Fibroblast of lung (primary cell): Measurements from ENCODE around the gene CLTC. TPM values are rescaled to one million over a fixed set of nuclear protein-coding genes. Genes with fewer than 3 reads are reported as not detected.

Source experiments
- DNase-seq, 2 donors: peaks; one replicate each; pipeline versions ENCODE4 v3.0.0 to v3.0.0-alpha.2; 2010; ENCODE audit warnings: low read depth in 2 of 2
- H2AFZ ChIP-seq: 2 replicates; pipeline ENCODE4 v1.5.1; 2012; ENCODE audit warnings: low read length, control low read depth, inconsistent platforms
- H3K27ac ChIP-seq: 2 replicates; pipeline ENCODE4 v1.5.1; 2011; ENCODE audit warnings: low read length, control low read depth; ENCODE audit not compliant: insufficient read depth
- H3K27me3 ChIP-seq: 2 replicates; pipeline ENCODE4 v1.5.1; 2011; ENCODE audit warnings: mild to moderate bottlenecking, low read length; ENCODE audit not compliant: control insufficient read depth, insufficient read depth
- H3K36me3 ChIP-seq: 2 replicates; pipeline ENCODE4 v1.5.1; 2011; ENCODE audit warnings: low read length; ENCODE audit not compliant: control insufficient read depth, insufficient read depth
- H3K4me1 ChIP-seq: 2 replicates; pipeline ENCODE4 v1.5.1; 2011; ENCODE audit warnings: low read length; ENCODE audit not compliant: control insufficient read depth, insufficient read depth; ENCODE audit errors: extremely low read depth
- H3K4me2 ChIP-seq: 2 replicates; pipeline ENCODE4 v1.5.1; 2011; ENCODE audit warnings: low read length, control low read depth; ENCODE audit not compliant: insufficient read depth; ENCODE audit errors: extremely low read depth
- H3K4me3 ChIP-seq, 4 experiments: fragments of 200-600 bp in 1 of 4; sonication (generic) in 1 of 4; replicated peaks in 1 of 4; 2 replicates each; pipeline ENCODE4 v1.5.1; 2011 to 2016; ENCODE audit warnings: low read length in 4 of 4, low read depth in 3 of 4, mild to moderate bottlenecking in 3 of 4, control low read depth in 2 of 4, inconsistent platforms in 1 of 4, mixed read lengths in 1 of 4; ENCODE audit not compliant: insufficient read depth in 1 of 4; ENCODE audit errors: control extremely low read depth in 1 of 4
- H3K79me2 ChIP-seq: 2 replicates; pipeline ENCODE4 v1.5.1; 2012; ENCODE audit warnings: mild to moderate bottlenecking, low read length, inconsistent platforms; ENCODE audit not compliant: control insufficient read depth, insufficient read depth
- H3K9ac ChIP-seq: 2 replicates; pipeline ENCODE4 v1.5.1; 2011; ENCODE audit warnings: mild to moderate bottlenecking, low read length, control low read depth; ENCODE audit not compliant: insufficient read depth
- H3K9me3 ChIP-seq: 2 replicates; pipeline ENCODE4 v1.5.1; 2012; ENCODE audit warnings: low read depth, low read length; ENCODE audit not compliant: control insufficient read depth, insufficient read depth
- H4K20me1 ChIP-seq: 2 replicates; pipeline ENCODE4 v1.5.1; 2011; ENCODE audit warnings: low read length; ENCODE audit not compliant: control insufficient read depth, insufficient read depth; ENCODE audit errors: extremely low read depth
- CTCF ChIP-seq, 2 donors: IDR thresholded peaks in 1 of 2; conservative IDR thresholded peaks in 1 of 2; 1 replicate in 1 of 2; 2 replicates in 1 of 2; pipeline ENCODE4 v1.5.1; 2011 to 2012; ENCODE audit warnings: low read length in 2 of 2, control low read depth in 1 of 2, inconsistent platforms in 1 of 2, low read depth in 1 of 2, mild to moderate bottlenecking in 1 of 2
- EZH2 ChIP-seq: IDR thresholded peaks from 2 replicates; pipeline ENCODE4 v1.5.1; 2012; ENCODE audit warnings: low read length, control low read depth, mild to moderate bottlenecking; ENCODE audit errors: missing control alignments
- polyA plus RNA-seq, 2 donors: library from polyadenylated mRNA; depleted of rRNA in 1 of 2; stranded (reverse) in 1 of 2; unstranded in 1 of 2; fragments of >200 nt; gene quantifications; 2 replicates each; pipeline ENCODE4 v1.2.1, GENCODE V29; 2011 to 2012; ENCODE audit warnings: missing spikeins in 1 of 2
- total RNA-seq: library from RNA; depleted of rRNA; stranded (reverse); fragments of >200 nt; gene quantifications from 2 replicates; pipeline ENCODE4 v1.2.1, GENCODE V29; 2014

CLTC gene
- total and polyA plus RNA-seq, 2 donors (not counting 1 experiment from before 2014, with no cell fraction given) = 468 to 621 TPM

- no peaks in the 10 kb centered on the region for H4K20me1 ChIP-seq
- H2AFZ ChIP-seq = peak within 1 kb of the TSS; percentile 64
- no peaks in the 10 kb centered on the region for H3K9me3 ChIP-seq
- TF ChIP-seq CTCF (conservative IDR thresholded peaks at IDR 0.05 in 1 of 2, IDR thresholded peaks at IDR 0.05 in 1 of 2; ENCODE audit: low read depth in 1 of 2, low read length in 2 of 2) (no peak), EZH2 (no peak)
- DNase-seq = peak; percentile 100
- H3K4me1 ChIP-seq = peaks cover 4% of the 10 kb centered on the region
- peak within 1 kb of the TSS; percentile 97 for H3K27ac ChIP-seq
- H3K36me3 ChIP-seq = no peaks in the 10 kb centered on the region
- peaks cover 91% of the 10 kb centered on the region for H3K79me2 ChIP-seq
- peak within 1 kb of the TSS; percentile 87 to 92 (median 90) for H3K4me3 ChIP-seq
- H3K9ac ChIP-seq = peak within 1 kb of the TSS; percentile 86
- H3K27me3 ChIP-seq = no peaks in the 10 kb centered on the region
- peak within 1 kb of the TSS; percentile 84 for H3K4me2 ChIP-seq
Observed at GRCh38 chr17:59707149-59707970, 87.7 kb downstream of the CLTC start, which contains the start of the genes PTRH2 and VMP1. Gene PTRH2 (minus strand): TSS chr17:59707430. CDS start chr17:59697978, 9,452 bp downstream. Gene VMP1 (plus strand): TSS chr17:59707654. CDS start chr17:59731447, 23,793 bp downstream.

DNA sequence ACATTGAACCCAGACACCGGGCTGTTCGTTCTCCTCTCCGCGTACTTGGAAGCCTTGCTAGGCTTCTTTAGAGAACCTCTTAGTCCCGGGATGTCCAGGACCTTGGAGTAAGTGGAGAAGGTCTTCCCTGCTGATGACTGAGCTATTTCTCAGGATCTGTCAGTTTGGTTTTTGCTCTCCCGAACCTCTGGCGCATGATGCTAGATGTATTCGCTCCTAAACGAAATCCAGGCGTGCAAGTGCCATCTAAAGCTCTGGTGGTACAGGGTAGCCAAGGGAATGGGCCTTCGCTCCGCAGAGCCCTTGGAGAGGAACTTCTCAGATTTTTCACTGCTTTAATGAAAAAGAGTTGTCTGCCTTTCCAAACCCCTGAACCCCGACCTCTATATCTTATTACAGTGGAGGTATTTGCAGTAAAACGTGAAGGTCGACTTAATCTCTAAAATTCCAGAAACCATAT, 88.3 kb downstream of the CLTC start:
- peak overlapping the region; percentile 64 for H2AFZ ChIP-seq

More for the DNA sequence above, 88.3 kb downstream of the CLTC start:
- TF ChIP-seq EZH2 (no peak), CTCF (conservative IDR thresholded peaks at IDR 0.05 in 1 of 2, IDR thresholded peaks at IDR 0.05 in 1 of 2; ENCODE audit: low read depth in 1 of 2, low read length in 2 of 2) (no peak)
- peak overlapping the region; percentile 97 for H3K27ac ChIP-seq
- H3K9ac ChIP-seq = peak overlapping the region; percentile 86
- H3K4me1 ChIP-seq = peaks cover 4% of the 10 kb centered on the region
- peaks cover 91% of the 10 kb centered on the region for H3K79me2 ChIP-seq
- H3K27me3 ChIP-seq = no peaks in the 10 kb centered on the region
- H3K4me3 ChIP-seq = peak overlapping the region; percentile 65 to 92 (median 86)
- no peaks in the 10 kb centered on the region for H3K9me3 ChIP-seq
- H3K36me3 ChIP-seq = peaks cover 1% of the 10 kb centered on the region
- DNase-seq = no peak
- H4K20me1 ChIP-seq = no peaks in the 10 kb centered on the region
- H3K4me2 ChIP-seq = peak overlapping the region; percentile 84
